Neural progenitor cell (in vitro differentiated cells): Measurements from ENCODE around the gene RTP5. TPM values are rescaled to one million over a fixed set of nuclear protein-coding genes. Genes with fewer than 3 reads are reported as not detected.
"Not testable (repeated sequence)": the region's sequence is repeated elsewhere in the genome, so short reads cannot be mapped to it uniquely, and the experiment has no call there.

ENCODE experiments used
- DNase-seq: peaks from one replicate; pipeline ENCODE4 v3.0.0-alpha.2; 2016; ENCODE audit warnings: low spot score
- H2AFZ ChIP-seq: fragments of 200-600 bp; sonication (generic); replicated peaks from 2 replicates; pipeline ENCODE4 v1.6.1; 2016; ENCODE audit warnings: antibody characterized with exemption
- H3F3A ChIP-seq: fragments of 200-600 bp; sonication (generic); 2 replicates; pipeline ENCODE4 v1.6.1; 2016; ENCODE audit warnings: antibody characterized with exemption, low read depth
- H3K27ac ChIP-seq: fragments of 200-600 bp; sonication (generic); 2 replicates; pipeline ENCODE4 v1.5.1; 2016; ENCODE audit warnings: mild to moderate bottlenecking
- H3K27me3 ChIP-seq: fragments of 200-600 bp; sonication (generic); 2 replicates; pipeline ENCODE4 v1.6.1; 2016; ENCODE audit warnings: mild to moderate bottlenecking, moderate library complexity
- H3K36me3 ChIP-seq: fragments of 200-600 bp; sonication (generic); 2 replicates; pipeline ENCODE4 v1.5.1; 2016
- H3K4me1 ChIP-seq: fragments of 200-600 bp; sonication (generic); 2 replicates; pipeline ENCODE4 v1.6.1; 2016; ENCODE audit warnings: mixed run types
- H3K4me2 ChIP-seq: fragments of 200-600 bp; sonication (generic); 2 replicates; pipeline ENCODE4 v1.6.1; 2016
- H3K4me3 ChIP-seq: fragments of 200-600 bp; sonication (generic); 2 replicates; pipeline ENCODE4 v1.5.1; 2016
- H3K79me2 ChIP-seq: fragments of 200-600 bp; sonication (generic); 2 replicates; pipeline ENCODE4 v1.6.1; 2016; ENCODE audit warnings: low read depth
- H3K9ac ChIP-seq: fragments of 200-600 bp; sonication (generic); 2 replicates; pipeline ENCODE4 v1.6.1; 2016
- H3K9me3 ChIP-seq: fragments of 200-600 bp; sonication (generic); 2 replicates; pipeline ENCODE4 v1.5.1; 2016; ENCODE audit warnings: low read depth
- H4K20me1 ChIP-seq: fragments of 200-600 bp; sonication (generic); 2 replicates; pipeline ENCODE4 v1.6.1; 2016; ENCODE audit warnings: low read depth
- H3K27ac Mint-ChIP-seq: 3 replicates; pipeline ENCODE4 v1.8.0; 2021; ENCODE audit warnings: mixed read lengths
- H3K27me3 Mint-ChIP-seq: 2 replicates; pipeline ENCODE4 v1.8.0; 2022; ENCODE audit warnings: low read depth, mild to moderate bottlenecking, inconsistent platforms, moderate library complexity, mixed read lengths; ENCODE audit not compliant: insufficient read depth
- H3K36me3 Mint-ChIP-seq: 3 replicates; pipeline ENCODE4 v1.8.0; 2021; ENCODE audit warnings: mixed read lengths
- H3K4me1 Mint-ChIP-seq: 3 replicates; pipeline ENCODE4 v1.8.0; 2021; ENCODE audit warnings: mixed read lengths
- H3K4me3 Mint-ChIP-seq: 3 replicates; pipeline ENCODE4 v1.8.0; 2021; ENCODE audit warnings: mild to moderate bottlenecking, moderate library complexity, mixed read lengths
- H3K9me3 Mint-ChIP-seq: 3 replicates; pipeline ENCODE4 v1.8.0; 2020; ENCODE audit warnings: mixed read lengths
- EZH2 ChIP-seq: fragments of 200-600 bp; sonication (generic); IDR thresholded peaks from 2 replicates; pipeline ENCODE4 v1.6.1; 2017; ENCODE audit warnings: antibody characterized with exemption, mild to moderate bottlenecking, moderate library complexity
- EZH2phosphoT487 ChIP-seq: fragments of 200-600 bp; sonication (generic); IDR thresholded peaks from 2 replicates; pipeline ENCODE4 v1.6.1; 2017; ENCODE audit warnings: antibody characterized with exemption
- total RNA-seq: library from RNA; depleted of rRNA; stranded (reverse); fragments of >200 nt; gene quantifications from 2 replicates; pipeline ENCODE4 v1.2.3, GENCODE V29; 2015; ENCODE audit warnings: low replicate concordance
- TF ChIP-seq, protein P1 (sequence below): fragments of 200-600 bp; sonication (generic); IDR thresholded peaks from 2 replicates; pipeline ENCODE4 v1.5.1; 2017; ENCODE audit warnings: antibody characterized with exemption, mild to moderate bottlenecking

Gene RTP5
- total RNA-seq, 1 donor from 2014 or later = not detected

DNA sequence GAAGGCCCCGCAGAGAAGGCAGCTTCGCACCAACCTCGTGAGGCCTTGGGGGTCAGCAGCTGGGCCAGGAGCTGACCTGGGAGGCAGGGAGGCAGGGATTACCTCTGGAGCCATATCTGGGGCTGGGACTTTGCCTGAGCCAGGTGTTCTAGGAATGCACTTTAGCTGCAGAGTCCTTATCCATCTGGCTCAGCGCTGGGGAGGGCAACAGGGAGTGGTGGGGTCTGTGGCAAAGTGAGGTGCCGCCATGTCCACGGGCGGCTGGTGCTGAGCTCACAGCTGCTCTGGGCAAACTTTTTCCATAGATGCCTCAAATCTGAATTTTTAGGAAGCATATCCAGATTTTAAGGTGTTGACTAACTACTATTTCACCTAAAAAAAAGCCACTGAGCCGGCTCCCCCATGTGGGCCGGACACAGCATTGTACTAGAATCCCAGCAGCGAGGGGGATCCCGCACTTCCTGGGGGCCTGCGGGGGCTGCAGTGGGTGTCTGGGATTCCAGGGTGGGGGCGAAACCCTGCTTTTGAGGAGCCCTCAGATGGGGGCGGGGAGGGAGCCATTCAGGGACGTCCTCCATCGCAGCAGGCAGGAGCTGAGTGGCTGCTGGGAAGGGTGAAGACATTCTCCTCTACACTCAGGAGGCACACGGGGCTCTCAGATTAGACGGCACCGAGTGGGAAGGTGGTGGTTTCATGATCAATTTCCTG, 34.6 kb downstream of the RTP5 start:
- Mint-ChIP-seq H3K4me3 (no peak overlapping the region), H3K36me3 (no peaks in the 10 kb centered on the region), H3K4me1 (peaks cover 15% of the 10 kb centered on the region), H3K9me3 (no peaks in the 10 kb centered on the region), H3K27ac (no peak overlapping the region), H3K27me3 (peaks cover 11% of the 10 kb centered on the region)
- H3K79me2 ChIP-seq = no peaks in the 10 kb centered on the region
- peaks cover 16% of the 10 kb centered on the region for H3K4me1 ChIP-seq
- H3F3A ChIP-seq = peaks cover 9% of the 10 kb centered on the region
- H3K9ac ChIP-seq = no peak overlapping the region
- no peak overlapping the region for H3K4me3 ChIP-seq
- DNase-seq = no peak
- H3K27ac ChIP-seq = no peak overlapping the region
- no peaks in the 10 kb centered on the region for H3K9me3 ChIP-seq
- H4K20me1 ChIP-seq = no peaks in the 10 kb centered on the region
- H3K27me3 ChIP-seq = peaks cover 21% of the 10 kb centered on the region
- H3K36me3 ChIP-seq = no peaks in the 10 kb centered on the region
- TF ChIP-seq EZH2 (no peak), EZH2phosphoT487 (no peak)
- TF ChIP-seq, protein P1, sequence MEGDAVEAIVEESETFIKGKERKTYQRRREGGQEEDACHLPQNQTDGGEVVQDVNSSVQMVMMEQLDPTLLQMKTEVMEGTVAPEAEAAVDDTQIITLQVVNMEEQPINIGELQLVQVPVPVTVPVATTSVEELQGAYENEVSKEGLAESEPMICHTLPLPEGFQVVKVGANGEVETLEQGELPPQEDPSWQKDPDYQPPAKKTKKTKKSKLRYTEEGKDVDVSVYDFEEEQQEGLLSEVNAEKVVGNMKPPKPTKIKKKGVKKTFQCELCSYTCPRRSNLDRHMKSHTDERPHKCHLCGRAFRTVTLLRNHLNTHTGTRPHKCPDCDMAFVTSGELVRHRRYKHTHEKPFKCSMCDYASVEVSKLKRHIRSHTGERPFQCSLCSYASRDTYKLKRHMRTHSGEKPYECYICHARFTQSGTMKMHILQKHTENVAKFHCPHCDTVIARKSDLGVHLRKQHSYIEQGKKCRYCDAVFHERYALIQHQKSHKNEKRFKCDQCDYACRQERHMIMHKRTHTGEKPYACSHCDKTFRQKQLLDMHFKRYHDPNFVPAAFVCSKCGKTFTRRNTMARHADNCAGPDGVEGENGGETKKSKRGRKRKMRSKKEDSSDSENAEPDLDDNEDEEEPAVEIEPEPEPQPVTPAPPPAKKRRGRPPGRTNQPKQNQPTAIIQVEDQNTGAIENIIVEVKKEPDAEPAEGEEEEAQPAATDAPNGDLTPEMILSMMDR = no peak
- H3K4me2 ChIP-seq = no peak overlapping the region
- H2AFZ ChIP-seq = no peak overlapping the region

DNA sequence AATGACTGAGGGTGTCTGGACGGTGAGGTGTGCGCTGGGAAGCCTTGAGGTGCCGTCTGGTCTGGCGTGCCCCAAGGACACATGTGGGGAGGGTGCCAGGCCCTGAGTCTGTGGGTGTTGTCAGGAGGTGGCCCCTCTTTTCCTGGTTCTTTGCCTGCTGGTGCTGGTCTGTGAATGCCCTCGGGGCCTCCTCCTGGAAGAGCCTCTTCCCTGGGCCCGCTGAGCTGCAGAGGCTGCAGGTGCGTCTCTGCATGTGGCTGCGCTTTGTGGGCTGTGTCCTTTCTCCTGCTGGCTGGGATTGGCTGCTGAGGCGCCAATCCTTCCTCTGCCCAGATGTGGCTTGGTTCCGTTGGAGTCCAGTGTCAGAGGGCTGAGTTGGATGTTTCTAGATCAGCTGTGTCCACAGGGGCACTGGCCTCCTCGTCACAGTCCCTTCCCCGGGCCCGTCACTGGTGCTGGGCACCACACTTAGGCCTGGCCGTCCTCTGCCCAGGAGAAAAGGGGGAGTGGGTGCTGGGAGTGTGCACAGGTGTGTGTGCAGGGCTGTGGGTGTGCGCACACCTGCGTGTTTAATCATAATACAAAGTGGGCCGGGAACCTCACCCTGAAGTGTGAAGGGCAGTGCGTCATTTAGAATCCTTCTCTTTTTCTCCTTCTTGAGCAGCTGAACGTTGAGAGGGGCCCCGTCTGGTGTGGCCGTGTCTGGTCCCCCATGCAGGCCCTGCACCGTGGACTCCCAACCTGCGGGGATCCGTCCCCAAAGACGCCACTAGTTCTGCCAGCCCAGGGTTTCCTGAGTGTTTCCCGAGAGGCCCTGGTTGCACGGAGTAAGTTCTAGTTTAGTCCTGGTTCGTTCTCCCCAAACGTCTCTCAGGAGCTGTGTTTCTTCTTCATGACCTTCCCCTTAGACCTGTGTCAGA, 35.5 kb downstream of the RTP5 start:
- DNase-seq = no peak
- H3K27ac Mint-ChIP-seq = no peak overlapping the region

DNA sequence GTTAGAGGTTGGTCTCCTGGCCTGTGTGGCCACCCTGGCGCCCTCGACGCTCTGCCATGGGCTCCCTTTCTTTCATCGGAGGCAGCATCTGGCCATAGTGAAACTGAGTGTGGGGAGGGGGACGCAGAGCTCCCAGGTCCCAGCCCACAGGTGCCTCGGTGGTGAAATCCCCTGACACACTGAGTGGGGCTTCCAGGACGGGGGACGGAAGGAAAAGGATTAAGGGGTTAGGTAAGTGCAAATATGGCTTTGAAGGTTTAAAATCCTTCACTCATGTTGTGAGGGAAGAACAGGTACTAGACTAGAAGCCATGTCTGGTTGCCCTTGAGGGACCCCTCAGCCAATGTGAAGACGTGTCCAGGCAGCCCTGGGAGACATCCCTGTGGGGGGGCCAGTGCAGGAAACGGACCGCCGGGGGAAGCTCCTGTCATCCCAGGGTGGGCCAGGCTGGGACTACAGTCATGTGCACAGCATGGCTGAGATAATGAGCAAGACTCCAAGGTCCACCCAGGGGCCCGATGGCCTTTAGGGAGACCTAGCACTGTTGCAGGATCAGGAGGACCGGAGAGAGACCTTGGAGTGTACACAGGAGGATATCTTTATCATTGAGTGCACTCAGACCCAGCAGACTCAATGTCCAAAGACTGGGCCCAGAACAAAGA, 36.3 kb downstream of the RTP5 start:
- peaks cover 1% of the 10 kb centered on the region for H3K36me3 Mint-ChIP-seq
- H3K79me2 ChIP-seq = no peaks in the 10 kb centered on the region
- no peak overlapping the region for H2AFZ ChIP-seq
- no peak for DNase-seq
- no peak for TF ChIP-seq EZH2phosphoT487
- TF ChIP-seq, protein P1 = no peak
- no peak for TF ChIP-seq EZH2
- peaks cover under 1% of the 10 kb centered on the region for H3K9me3 Mint-ChIP-seq
- peaks cover 9% of the 10 kb centered on the region for H3F3A ChIP-seq
- H3K4me1 ChIP-seq = peaks cover 12% of the 10 kb centered on the region
- H3K4me1 Mint-ChIP-seq = peaks cover 7% of the 10 kb centered on the region
- no peak overlapping the region for H3K27ac Mint-ChIP-seq
- no peaks in the 10 kb centered on the region for H3K36me3 ChIP-seq
- H3K27me3 Mint-ChIP-seq = peaks cover 11% of the 10 kb centered on the region
- H3K9ac ChIP-seq = no peak overlapping the region
- no peak overlapping the region for H3K4me3 Mint-ChIP-seq
- no peaks in the 10 kb centered on the region for H4K20me1 ChIP-seq
- peaks cover 19% of the 10 kb centered on the region for H3K27me3 ChIP-seq
- no peak overlapping the region for H3K4me2 ChIP-seq
- H3K4me3 ChIP-seq = no peak overlapping the region
- no peaks in the 10 kb centered on the region for H3K9me3 ChIP-seq
- H3K27ac ChIP-seq = no peak overlapping the region

More for the DNA sequence above, 35.5 kb downstream of the RTP5 start:
- Mint-ChIP-seq H3K4me1 (peaks cover 7% of the 10 kb centered on the region), H3K4me3 (no peak overlapping the region), H3K36me3 (no peaks in the 10 kb centered on the region), H3K9me3 (no peaks in the 10 kb centered on the region), H3K27me3 (peaks cover 8% of the 10 kb centered on the region)
- no peak overlapping the region for H3K4me2 ChIP-seq
- H3K9me3 ChIP-seq = no peaks in the 10 kb centered on the region
- H3K9ac ChIP-seq = no peak overlapping the region
- no peaks in the 10 kb centered on the region for H3K79me2 ChIP-seq
- H4K20me1 ChIP-seq = no peaks in the 10 kb centered on the region
- no peak for TF ChIP-seq EZH2
- TF ChIP-seq, protein P1 = no peak
- TF ChIP-seq EZH2phosphoT487 = no peak
- H3K36me3 ChIP-seq = no peaks in the 10 kb centered on the region
- peaks cover 21% of the 10 kb centered on the region for H3K27me3 ChIP-seq
- peaks cover 16% of the 10 kb centered on the region for H3K4me1 ChIP-seq
- no peak overlapping the region for H3K27ac ChIP-seq
- no peak overlapping the region for H3K4me3 ChIP-seq
- H2AFZ ChIP-seq = no peak overlapping the region
- H3F3A ChIP-seq = peaks cover 9% of the 10 kb centered on the region

GRCh38 chr2:241906378-241906770, 36.8 kb downstream of the RTP5 start:
- not testable (repeated sequence) for H2AFZ ChIP-seq, H3K79me2 ChIP-seq, H3K9me3 ChIP-seq, H3K4me3 ChIP-seq, H3K27ac ChIP-seq, H3K9ac ChIP-seq, H3K4me3 Mint-ChIP-seq, H3K36me3 ChIP-seq, H3K4me1 ChIP-seq, DNase-seq, H3K4me2 ChIP-seq, H4K20me1 ChIP-seq, H3F3A ChIP-seq, H3K9me3 Mint-ChIP-seq, H3K27ac Mint-ChIP-seq, H3K4me1 Mint-ChIP-seq, H3K36me3 Mint-ChIP-seq
- peaks cover 14% of the 10 kb centered on the region for H3K27me3 ChIP-seq
- H3K27me3 Mint-ChIP-seq = peaks cover 11% of the 10 kb centered on the region
